Measurements from ENCODE around the gene NR6A1.

NR6A1 gene

GRCh38 chr9:124716808-124717207 lies 54.3 kb downstream of the NR6A1 start:
- no peak for TF ChIP-seq EZH2phosphoT487 (IDR thresholded peaks at IDR 0.05; ENCODE audit: borderline replicate concordance, low read length)
- no peak for TF ChIP-seq CTCF (IDR thresholded peaks at IDR 0.05; ENCODE audit: low read depth, low read length, poor library complexity, severe bottlenecking)
- Histone ChIP-seq H3K79me2 (ENCODE audit: control insufficient read depth, low read length) (no peaks in the 10 kb centered on the region), H3K9me2 (replicated peaks; ENCODE audit: control insufficient read depth, low read length) (no peaks in the 10 kb centered on the region), H3F3A (ENCODE audit: control insufficient read depth, insufficient read depth) (no peaks in the 10 kb centered on the region; the same call in 1 of the 2 replicates), H3K27ac (ENCODE audit: low read depth, low read length) (no peak overlapping the region), H3K4me3 (ENCODE audit: low read length) (no peak overlapping the region), H3K36me3 (ENCODE audit: control insufficient read depth, low read length) (no peaks in the 10 kb centered on the region), H3K4me1 (ENCODE audit: control insufficient read depth, low read length) (peaks cover under 1% of the 10 kb centered on the region; the same call in 1 of the 2 replicates), H4K20me1 (ENCODE audit: control insufficient read depth, insufficient read depth, low read depth, low read length) (no peaks in the 10 kb centered on the region), H3K4me2 (ENCODE audit: low read length) (no peak overlapping the region), H3K27me3 (ENCODE audit: control insufficient read depth, low read length) (no peaks in the 10 kb centered on the region), H3K9me3 (ENCODE audit: control insufficient read depth, insufficient read depth, low read length) (no peaks in the 10 kb centered on the region)

GRCh38 chr9:124710766-124711165 lies 60.3 kb downstream of the NR6A1 start:
- no peaks in the 10 kb centered on the region for H3K9me3 ChIP-seq (ENCODE audit: control insufficient read depth, insufficient read depth, low read length)
- no peaks in the 10 kb centered on the region for H3K27me3 ChIP-seq (ENCODE audit: control insufficient read depth, low read length)
- no peak overlapping the region for H3K4me3 ChIP-seq (ENCODE audit: low read length)
- no peaks in the 10 kb centered on the region for H3K9me2 ChIP-seq (replicated peaks; ENCODE audit: control insufficient read depth, low read length)
- H4K20me1 ChIP-seq (ENCODE audit: control insufficient read depth, insufficient read depth, low read depth, low read length), result no peaks in the 10 kb centered on the region
- no peaks in the 10 kb centered on the region for H3K36me3 ChIP-seq (ENCODE audit: control insufficient read depth, low read length)
- TF ChIP-seq EZH2phosphoT487 (IDR thresholded peaks at IDR 0.05; ENCODE audit: borderline replicate concordance, low read length), result no peak
- no peak for TF ChIP-seq CTCF (IDR thresholded peaks at IDR 0.05; ENCODE audit: low read depth, low read length, poor library complexity, severe bottlenecking)
- H3F3A ChIP-seq (ENCODE audit: control insufficient read depth, insufficient read depth), result no peaks in the 10 kb centered on the region; the same call in 1 of the 2 replicates
- peaks cover 4% of the 10 kb centered on the region; the same call in 1 of the 2 replicates for H3K4me1 ChIP-seq (ENCODE audit: control insufficient read depth, low read length)
- H3K27ac ChIP-seq (ENCODE audit: low read depth, low read length), result no peak overlapping the region
- no peaks in the 10 kb centered on the region for H3K79me2 ChIP-seq (ENCODE audit: control insufficient read depth, low read length)
- no peak overlapping the region for H3K4me2 ChIP-seq (ENCODE audit: low read length)

- H3K27ac ChIP-seq (ENCODE audit: low read depth, low read length), result no peak overlapping the region
- no peaks in the 10 kb centered on the region for H4K20me1 ChIP-seq (ENCODE audit: control insufficient read depth, insufficient read depth, low read depth, low read length)
- no peaks in the 10 kb centered on the region for H3K9me3 ChIP-seq (ENCODE audit: control insufficient read depth, insufficient read depth, low read length)
- H3K27me3 ChIP-seq (ENCODE audit: control insufficient read depth, low read length), result no peaks in the 10 kb centered on the region
- no peaks in the 10 kb centered on the region for H3K36me3 ChIP-seq (ENCODE audit: control insufficient read depth, low read length)
- no peaks in the 10 kb centered on the region for H3K79me2 ChIP-seq (ENCODE audit: control insufficient read depth, low read length)
- TF ChIP-seq EZH2phosphoT487 (IDR thresholded peaks at IDR 0.05; ENCODE audit: borderline replicate concordance, low read length) (no peak), CTCF (IDR thresholded peaks at IDR 0.05; ENCODE audit: low read depth, low read length, poor library complexity, severe bottlenecking) (no peak)
- H3K4me3 ChIP-seq (ENCODE audit: low read length), result no peak overlapping the region
- H3F3A ChIP-seq (ENCODE audit: control insufficient read depth, insufficient read depth), result no peaks in the 10 kb centered on the region; the same call in 1 of the 2 replicates
- H3K4me2 ChIP-seq (ENCODE audit: low read length), result no peak overlapping the region
- peaks cover 4% of the 10 kb centered on the region; the same call in 1 of the 2 replicates for H3K4me1 ChIP-seq (ENCODE audit: control insufficient read depth, low read length)
- no peaks in the 10 kb centered on the region for H3K9me2 ChIP-seq (replicated peaks; ENCODE audit: control insufficient read depth, low read length)
Observed at GRCh38 chr9:124709292-124709690, 61.8 kb downstream of the NR6A1 start.
